AG09309 (cell line): ENCODE measurements around the gene NEK7.

Experiments used
- DNase-seq: peaks from one replicate; pipeline ENCODE4 v3.0.0-alpha.2; 2010; ENCODE audit warnings: low read depth
- H3K4me3 ChIP-seq: 2 replicates; pipeline ENCODE4 v1.5.1; 2011; ENCODE audit warnings: mild to moderate bottlenecking, low read depth, low read length, moderate library complexity; ENCODE audit not compliant: control insufficient read depth
- TF ChIP-seq, protein P1 (sequence below): IDR thresholded peaks from 2 replicates; pipeline ENCODE4 v1.5.1; 2011; ENCODE audit warnings: mild to moderate bottlenecking, low read depth, low read length, inconsistent platforms; ENCODE audit not compliant: insufficient read depth, control insufficient read depth; ENCODE audit errors: missing control alignments

The NEK7 gene

DNA sequence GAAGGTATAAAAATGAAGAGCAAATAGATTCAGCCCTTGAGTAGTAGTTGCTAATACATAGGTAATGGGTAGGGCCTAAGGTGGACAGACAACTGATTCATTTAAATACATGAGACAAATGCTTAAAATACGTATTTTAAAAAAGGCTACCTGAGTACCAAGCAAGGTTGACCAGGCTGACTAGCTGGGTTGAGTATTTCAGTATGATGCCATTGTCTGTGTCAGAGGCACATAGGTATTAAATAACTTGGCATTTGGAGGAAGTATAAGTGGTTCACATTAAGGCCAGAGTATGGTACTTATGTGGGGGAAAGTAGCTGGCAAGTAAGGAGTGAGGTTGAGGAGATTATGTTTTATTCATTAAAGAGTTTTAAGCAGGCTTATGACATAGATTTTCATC is 19.4 kb downstream of the NEK7 start:
- DNase-seq: no peak
- no peak overlapping the region for H3K4me3 ChIP-seq
- TF ChIP-seq, protein P1, sequence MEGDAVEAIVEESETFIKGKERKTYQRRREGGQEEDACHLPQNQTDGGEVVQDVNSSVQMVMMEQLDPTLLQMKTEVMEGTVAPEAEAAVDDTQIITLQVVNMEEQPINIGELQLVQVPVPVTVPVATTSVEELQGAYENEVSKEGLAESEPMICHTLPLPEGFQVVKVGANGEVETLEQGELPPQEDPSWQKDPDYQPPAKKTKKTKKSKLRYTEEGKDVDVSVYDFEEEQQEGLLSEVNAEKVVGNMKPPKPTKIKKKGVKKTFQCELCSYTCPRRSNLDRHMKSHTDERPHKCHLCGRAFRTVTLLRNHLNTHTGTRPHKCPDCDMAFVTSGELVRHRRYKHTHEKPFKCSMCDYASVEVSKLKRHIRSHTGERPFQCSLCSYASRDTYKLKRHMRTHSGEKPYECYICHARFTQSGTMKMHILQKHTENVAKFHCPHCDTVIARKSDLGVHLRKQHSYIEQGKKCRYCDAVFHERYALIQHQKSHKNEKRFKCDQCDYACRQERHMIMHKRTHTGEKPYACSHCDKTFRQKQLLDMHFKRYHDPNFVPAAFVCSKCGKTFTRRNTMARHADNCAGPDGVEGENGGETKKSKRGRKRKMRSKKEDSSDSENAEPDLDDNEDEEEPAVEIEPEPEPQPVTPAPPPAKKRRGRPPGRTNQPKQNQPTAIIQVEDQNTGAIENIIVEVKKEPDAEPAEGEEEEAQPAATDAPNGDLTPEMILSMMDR: no peak

DNA sequence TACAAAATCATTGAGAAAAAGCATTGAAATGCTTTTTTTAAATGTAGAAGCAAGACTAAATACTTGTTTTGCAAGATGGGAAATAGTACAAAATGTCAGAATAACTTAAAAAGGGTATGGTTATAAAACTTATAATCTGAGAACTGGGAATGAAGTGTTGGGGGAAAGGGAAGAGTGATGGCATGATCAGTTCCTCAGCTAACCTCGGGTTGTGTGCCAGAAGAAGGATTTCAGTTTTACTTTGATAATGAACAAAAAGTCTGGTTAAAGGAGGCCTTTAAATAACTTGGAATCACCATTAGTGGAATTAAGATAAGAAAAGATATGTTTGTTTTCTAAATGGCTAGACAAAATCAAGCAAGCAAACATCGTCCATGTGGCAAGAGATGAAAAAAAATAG is 20.7 kb downstream of the NEK7 start:
- H3K4me3 ChIP-seq: no peak overlapping the region
- DNase-seq: no peak
- TF ChIP-seq, protein P1: no peak

DNA sequence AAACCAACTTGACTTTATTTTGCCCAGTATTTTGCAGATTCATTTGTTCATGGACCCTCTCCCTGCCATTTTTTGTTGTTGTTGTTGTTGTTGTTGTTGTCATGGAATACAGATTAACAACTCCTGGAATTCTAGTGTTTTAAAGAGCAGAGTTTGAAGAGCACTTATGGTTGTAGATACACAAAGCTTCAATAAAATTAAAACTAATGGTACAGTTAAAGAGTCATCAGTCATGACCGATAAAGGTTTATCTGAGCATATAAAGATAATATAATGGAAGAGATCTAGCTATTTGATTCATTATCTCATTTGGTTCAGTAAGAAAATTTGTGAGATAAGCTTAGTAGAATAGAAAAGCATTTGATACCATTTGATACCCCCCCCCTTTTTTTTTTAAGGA is 21.8 kb downstream of the NEK7 start:
- TF ChIP-seq, protein P1: no peak
- DNase-seq: no peak
- no peak overlapping the region for H3K4me3 ChIP-seq

DNA sequence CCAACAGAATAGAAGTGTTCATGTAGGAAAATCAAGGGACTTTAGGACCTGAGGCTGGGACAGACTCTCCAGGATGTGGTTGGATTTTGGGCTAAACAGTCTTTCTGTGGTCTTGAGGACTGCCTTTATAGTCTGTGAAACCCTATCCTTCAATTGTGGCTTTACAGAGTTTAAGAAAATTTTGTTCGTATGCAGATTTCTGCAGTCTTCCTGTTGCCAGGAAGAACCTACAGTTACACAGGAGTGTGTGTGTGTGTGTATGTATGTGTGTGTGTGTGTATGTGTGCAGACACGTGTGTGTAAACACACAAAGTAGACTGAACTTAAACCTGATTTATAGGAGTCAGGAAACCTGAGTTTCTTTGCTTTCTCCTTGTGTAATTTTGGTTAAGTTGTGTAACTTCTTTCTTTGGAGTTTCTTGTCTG is 22.8 kb downstream of the NEK7 start:
- no peak for DNase-seq
- TF ChIP-seq, protein P1: no peak
- no peak overlapping the region for H3K4me3 ChIP-seq

DNA sequence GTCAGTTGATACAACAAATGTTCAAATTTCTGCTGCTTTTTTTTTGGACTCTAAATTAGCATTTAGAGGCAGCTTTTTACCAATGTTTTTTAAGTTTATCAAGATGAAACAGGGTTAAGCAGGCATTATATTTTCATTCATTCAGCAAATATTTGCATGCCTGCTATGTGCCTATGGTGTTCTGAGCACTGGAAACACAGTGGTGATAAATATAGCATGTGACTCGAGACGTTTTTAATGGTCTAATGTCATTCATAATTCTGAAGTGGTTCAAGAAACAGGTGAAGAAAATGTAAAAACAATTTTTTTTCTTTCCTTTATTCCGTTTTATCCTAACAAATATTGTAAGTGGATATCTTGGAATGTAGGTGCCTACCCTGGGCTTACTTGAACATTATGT is 26.8 kb downstream of the NEK7 start:
- DNase-seq: no peak
- TF ChIP-seq, protein P1: no peak
- H3K4me3 ChIP-seq: no peak overlapping the region

DNA sequence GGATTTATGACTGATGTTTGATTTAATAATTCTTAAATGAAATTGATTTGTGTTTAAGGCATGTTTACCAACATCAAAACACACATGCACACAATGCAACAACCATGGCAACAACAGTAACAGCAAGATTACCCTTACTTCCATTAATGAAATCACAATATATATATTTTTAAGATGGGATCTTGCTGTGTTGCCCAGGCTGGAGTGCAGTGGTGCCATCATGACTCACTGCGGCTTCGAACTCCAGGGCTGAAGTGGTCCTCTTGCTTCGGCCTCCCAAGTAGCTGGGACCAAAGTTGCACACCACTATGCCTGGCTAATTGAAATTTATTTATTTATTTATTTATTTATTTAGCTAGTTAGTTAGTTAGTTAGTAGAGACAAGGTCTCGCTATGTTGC is 27.7 kb downstream of the NEK7 start:
- TF ChIP-seq, protein P1: no peak
- DNase-seq: no peak
- H3K4me3 ChIP-seq: no peak overlapping the region

DNA sequence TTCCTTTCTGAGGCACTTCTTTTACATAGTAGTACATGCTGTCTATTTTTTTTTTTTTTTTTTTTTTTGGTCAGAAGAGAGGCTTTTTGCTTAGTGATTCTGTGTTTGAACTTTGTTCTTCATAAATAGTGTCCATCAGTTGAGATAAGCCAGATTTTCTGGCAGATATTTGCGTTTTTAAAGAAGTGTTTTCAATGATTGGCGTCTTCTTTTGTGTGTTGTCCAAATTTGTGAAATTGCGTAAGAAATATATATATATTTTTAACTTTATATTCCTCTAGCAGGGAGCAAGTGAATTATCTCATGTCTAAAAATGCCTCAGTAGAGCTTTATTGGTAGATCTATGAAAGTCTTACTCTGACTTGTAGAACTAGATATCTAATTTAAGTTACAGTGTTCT is 28.3 kb downstream of the NEK7 start:
- no peak overlapping the region for H3K4me3 ChIP-seq
- TF ChIP-seq, protein P1: no peak
- DNase-seq: no peak
